ENCODE measurements around the gene VPS33A. TPM values are rescaled to one million over a fixed set of nuclear protein-coding genes. Genes with fewer than 3 reads are reported as not detected.

Gene VPS33A
- total RNA-seq, 1 donor from 2014 or later = 49.2 TPM

- no peaks in the 10 kb centered on the region for H3K4me1 Mint-ChIP-seq (ENCODE audit: low read depth, unreplicated experiment)
- no peak for DNase-seq
- TF ChIP-seq, protein P1, sequence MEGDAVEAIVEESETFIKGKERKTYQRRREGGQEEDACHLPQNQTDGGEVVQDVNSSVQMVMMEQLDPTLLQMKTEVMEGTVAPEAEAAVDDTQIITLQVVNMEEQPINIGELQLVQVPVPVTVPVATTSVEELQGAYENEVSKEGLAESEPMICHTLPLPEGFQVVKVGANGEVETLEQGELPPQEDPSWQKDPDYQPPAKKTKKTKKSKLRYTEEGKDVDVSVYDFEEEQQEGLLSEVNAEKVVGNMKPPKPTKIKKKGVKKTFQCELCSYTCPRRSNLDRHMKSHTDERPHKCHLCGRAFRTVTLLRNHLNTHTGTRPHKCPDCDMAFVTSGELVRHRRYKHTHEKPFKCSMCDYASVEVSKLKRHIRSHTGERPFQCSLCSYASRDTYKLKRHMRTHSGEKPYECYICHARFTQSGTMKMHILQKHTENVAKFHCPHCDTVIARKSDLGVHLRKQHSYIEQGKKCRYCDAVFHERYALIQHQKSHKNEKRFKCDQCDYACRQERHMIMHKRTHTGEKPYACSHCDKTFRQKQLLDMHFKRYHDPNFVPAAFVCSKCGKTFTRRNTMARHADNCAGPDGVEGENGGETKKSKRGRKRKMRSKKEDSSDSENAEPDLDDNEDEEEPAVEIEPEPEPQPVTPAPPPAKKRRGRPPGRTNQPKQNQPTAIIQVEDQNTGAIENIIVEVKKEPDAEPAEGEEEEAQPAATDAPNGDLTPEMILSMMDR (IDR thresholded peaks at IDR 0.05; ENCODE audit: partially characterized antibody, unreplicated experiment) = no peak
- H3K27ac Mint-ChIP-seq (ENCODE audit: unreplicated experiment) = no peak overlapping the region
- H3K27me3 Mint-ChIP-seq (ENCODE audit: unreplicated experiment) = peaks cover 2% of the 10 kb centered on the region
- H3K9me3 Mint-ChIP-seq (ENCODE audit: unreplicated experiment) = no peaks in the 10 kb centered on the region
- H3K4me3 Mint-ChIP-seq (ENCODE audit: unreplicated experiment) = no peak overlapping the region
- H3K36me3 Mint-ChIP-seq (ENCODE audit: unreplicated experiment) = peaks cover 4% of the 10 kb centered on the region
Measured at GRCh38 chr12:122216445-122216844, 49.8 kb downstream of the VPS33A start.

GRCh38 chr12:122215771-122216170 is 50.5 kb downstream of the VPS33A start:
- Mint-ChIP-seq H3K4me3 (ENCODE audit: unreplicated experiment) (no peak overlapping the region), H3K4me1 (ENCODE audit: low read depth, unreplicated experiment) (no peaks in the 10 kb centered on the region), H3K36me3 (ENCODE audit: unreplicated experiment) (peaks cover 4% of the 10 kb centered on the region), H3K27me3 (ENCODE audit: unreplicated experiment) (peaks cover 2% of the 10 kb centered on the region), H3K9me3 (ENCODE audit: unreplicated experiment) (no peaks in the 10 kb centered on the region), H3K27ac (ENCODE audit: unreplicated experiment) (no peak overlapping the region)
- no peak for DNase-seq
- TF ChIP-seq, protein P1 (IDR thresholded peaks at IDR 0.05; ENCODE audit: partially characterized antibody, unreplicated experiment) = no peak

DNA sequence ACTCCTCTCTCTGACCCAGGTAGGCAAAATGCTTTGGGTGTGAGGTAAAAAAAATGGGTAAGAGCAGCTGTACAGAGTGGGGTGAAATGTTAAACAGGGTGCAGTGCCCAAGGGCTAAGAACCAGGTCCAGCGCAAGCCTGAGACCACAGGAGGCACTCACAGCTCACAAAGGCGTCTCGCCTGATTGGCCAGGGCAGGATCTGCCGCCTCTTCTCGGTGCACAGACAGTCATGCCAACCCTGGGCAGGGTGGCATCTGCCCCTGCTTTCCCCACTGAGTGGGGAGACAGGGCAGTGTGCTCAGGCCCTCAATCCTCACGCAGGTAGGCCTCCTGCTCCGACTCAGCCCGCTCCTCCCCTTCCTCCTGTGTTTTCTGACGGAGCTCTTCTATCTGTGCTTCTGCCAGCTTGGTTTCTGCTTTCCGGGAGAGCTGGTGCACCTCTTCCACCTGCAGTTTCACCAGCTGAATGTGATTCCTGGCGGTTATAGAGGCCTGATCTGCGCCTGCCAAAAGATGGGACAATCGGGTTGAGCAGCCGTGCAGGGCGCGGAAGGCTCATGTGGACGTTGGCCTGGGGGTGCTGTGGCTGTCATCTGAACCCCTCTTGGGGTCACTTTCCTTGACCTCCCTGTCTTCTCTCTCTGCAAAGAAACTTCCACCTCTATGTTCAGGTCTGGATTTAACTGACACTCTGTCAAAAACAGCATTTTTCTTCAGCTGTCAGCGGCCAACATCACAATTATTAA is 58.0 kb downstream of the VPS33A start:
- Mint-ChIP-seq H3K4me1 (ENCODE audit: low read depth, unreplicated experiment) (peaks cover 2% of the 10 kb centered on the region), H3K9me3 (ENCODE audit: unreplicated experiment) (peaks cover 8% of the 10 kb centered on the region), H3K27me3 (ENCODE audit: unreplicated experiment) (peaks cover 11% of the 10 kb centered on the region), H3K4me3 (ENCODE audit: unreplicated experiment) (no peak overlapping the region), H3K27ac (ENCODE audit: unreplicated experiment) (peak overlapping the region; percentile 37), H3K36me3 (ENCODE audit: unreplicated experiment) (peaks cover 11% of the 10 kb centered on the region)
- TF ChIP-seq, protein P1 (IDR thresholded peaks at IDR 0.05; ENCODE audit: partially characterized antibody, unreplicated experiment) = no peak
- no peak for DNase-seq

DNA sequence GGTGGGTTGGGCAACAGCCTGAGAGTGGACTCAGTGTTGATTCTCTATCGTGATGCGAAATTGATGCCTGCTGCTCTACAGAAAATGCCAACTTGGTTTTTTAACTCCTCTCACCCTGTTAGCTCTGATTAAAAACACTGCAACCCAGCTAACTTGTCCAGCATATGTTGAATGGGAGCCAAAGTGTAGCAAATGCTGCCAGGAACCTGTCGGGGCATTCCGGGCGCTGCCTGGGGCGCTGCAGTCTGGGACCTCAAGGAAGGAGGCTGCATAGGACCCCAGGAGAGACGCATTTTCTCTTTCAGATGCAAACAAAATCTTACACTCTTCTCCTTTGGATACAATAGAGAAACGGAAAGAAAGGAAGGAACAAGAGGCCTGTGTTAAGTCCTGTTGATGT is 58.9 kb downstream of the VPS33A start:
- Mint-ChIP-seq H3K27me3 (ENCODE audit: unreplicated experiment) (peaks cover 12% of the 10 kb centered on the region), H3K4me1 (ENCODE audit: low read depth, unreplicated experiment) (peaks cover 2% of the 10 kb centered on the region), H3K36me3 (ENCODE audit: unreplicated experiment) (peaks cover 11% of the 10 kb centered on the region), H3K4me3 (ENCODE audit: unreplicated experiment) (no peak overlapping the region), H3K27ac (ENCODE audit: unreplicated experiment) (no peak overlapping the region), H3K9me3 (ENCODE audit: unreplicated experiment) (peaks cover 8% of the 10 kb centered on the region)
- no peak for DNase-seq
- TF ChIP-seq, protein P1 (IDR thresholded peaks at IDR 0.05; ENCODE audit: partially characterized antibody, unreplicated experiment) = no peak

GRCh38 chr12:122206976-122207375 is 59.3 kb downstream of the VPS33A start:
- Mint-ChIP-seq H3K4me3 (ENCODE audit: unreplicated experiment) (no peak overlapping the region), H3K27ac (ENCODE audit: unreplicated experiment) (no peak overlapping the region), H3K36me3 (ENCODE audit: unreplicated experiment) (peaks cover 11% of the 10 kb centered on the region), H3K9me3 (ENCODE audit: unreplicated experiment) (peaks cover 8% of the 10 kb centered on the region), H3K4me1 (ENCODE audit: low read depth, unreplicated experiment) (peaks cover 2% of the 10 kb centered on the region), H3K27me3 (ENCODE audit: unreplicated experiment) (peaks cover 12% of the 10 kb centered on the region)
- DNase-seq = no peak
- TF ChIP-seq, protein P1 (IDR thresholded peaks at IDR 0.05; ENCODE audit: partially characterized antibody, unreplicated experiment) = no peak
